ENCODE measurements around the gene CD200R1. TPM values are rescaled to one million over a fixed set of nuclear protein-coding genes. Genes with fewer than 3 reads are reported as not detected.

The CD200R1 gene
- total RNA-seq, 2 experiments from 2014 or later, result 0.25 TPM; not detected in 1

- intact Hi-C loops (cut with micrococcal nuclease; ENCODE audit: unreplicated experiment), result no loop called here
- CTCF ChIA-PET (ENCODE audit: unreplicated experiment), result no interaction called here
- Histone ChIP-seq H2AFZ (ENCODE audit: low read length) (no peak overlapping the region), H3K36me3 (ENCODE audit: insufficient read depth, low read length) (no peaks in the 10 kb centered on the region; the same call in 1 of the 2 replicates), H3K4me1 (ENCODE audit: insufficient read depth, low read length, poor library complexity, severe bottlenecking) (peaks cover 18% of the 10 kb centered on the region), H3K9me3 (ENCODE audit: low read length) (0 out of 2 replicates have a peak, but pooled peaks cover 6% of the 10 kb centered on the region), H4K20me1 (ENCODE audit: insufficient read depth, low read length) (no peaks in the 10 kb centered on the region), H3K4me2 (ENCODE audit: low read length) (no peak overlapping the region), H3K9me2 (ENCODE audit: insufficient read depth, low read length) (no peaks in the 10 kb centered on the region), H3K4me3 (ENCODE audit: low read depth, low read length, poor library complexity, severe bottlenecking) (no peak overlapping the region), H3K27ac (ENCODE audit: low read depth, low read length, poor library complexity, severe bottlenecking) (no peak overlapping the region), H3K79me2 (ENCODE audit: insufficient read depth, low read depth, low read length) (no peaks in the 10 kb centered on the region)
- TF ChIP-seq EZH2phosphoT487 (IDR thresholded peaks at IDR 0.05; ENCODE audit: borderline replicate concordance, low read depth, low read length) (no peak), CTCF (conservative IDR thresholded peaks at IDR 0.05; ENCODE audit: low read length) (no peak)
- no peak for DNase-seq (ENCODE audit: low spot score)
- no TSS peak for BruUV-seq (replicated peaks)
- POLR2A ChIA-PET, result interaction anchor here (0.7 to 1.0 kb wide), 2 partner anchors 17 to 145 kb away, joined by 3 read pairs; no protein-coding TSS in a partner anchor
These were observed 70.1 kb downstream of the CD200R1 start for GRCh38 chr3:112904786-112905185.

- Histone ChIP-seq H4K20me1 (ENCODE audit: insufficient read depth, low read length) (no peaks in the 10 kb centered on the region), H3K79me2 (ENCODE audit: insufficient read depth, low read depth, low read length) (no peaks in the 10 kb centered on the region), H3K4me2 (ENCODE audit: low read length) (no peak overlapping the region), H3K4me1 (ENCODE audit: insufficient read depth, low read length, poor library complexity, severe bottlenecking) (no peaks in the 10 kb centered on the region), H3K9me2 (ENCODE audit: insufficient read depth, low read length) (no peaks in the 10 kb centered on the region), H2AFZ (ENCODE audit: low read length) (no peak overlapping the region), H3K27ac (ENCODE audit: low read depth, low read length, poor library complexity, severe bottlenecking) (no peak overlapping the region), H3K9me3 (ENCODE audit: low read length) (0 out of 2 replicates have a peak, but pooled peaks cover 6% of the 10 kb centered on the region), H3K36me3 (ENCODE audit: insufficient read depth, low read length) (no peaks in the 10 kb centered on the region), H3K4me3 (ENCODE audit: low read depth, low read length, poor library complexity, severe bottlenecking) (no peak overlapping the region)
- CTCF ChIA-PET (ENCODE audit: unreplicated experiment), result no interaction called here
- no TSS peak for BruUV-seq (replicated peaks)
- no peak for DNase-seq (ENCODE audit: low spot score)
- POLR2A ChIA-PET, result interaction anchor here (1.0 kb wide), 1 partner anchor 10 kb away, joined by 3 read pairs; no protein-coding TSS in a partner anchor
- intact Hi-C loops (cut with micrococcal nuclease; ENCODE audit: unreplicated experiment), result no loop called here
- TF ChIP-seq EZH2phosphoT487 (IDR thresholded peaks at IDR 0.05; ENCODE audit: borderline replicate concordance, low read depth, low read length) (no peak), CTCF (conservative IDR thresholded peaks at IDR 0.05; ENCODE audit: low read length) (no peak)
These were observed 74.8 kb downstream of the CD200R1 start for GRCh38 chr3:112900113-112900512.

GRCh38 chr3:112897791-112898190, 77.1 kb downstream of the CD200R1 start:
- H3K79me2 ChIP-seq (ENCODE audit: insufficient read depth, low read depth, low read length), result no peaks in the 10 kb centered on the region
- BruUV-seq (replicated peaks), result no TSS peak
- TF ChIP-seq CTCF (conservative IDR thresholded peaks at IDR 0.05; ENCODE audit: low read length) (no peak), EZH2phosphoT487 (IDR thresholded peaks at IDR 0.05; ENCODE audit: borderline replicate concordance, low read depth, low read length) (no peak)
- H3K9me2 ChIP-seq (ENCODE audit: insufficient read depth, low read length), result no peaks in the 10 kb centered on the region
- no peaks in the 10 kb centered on the region for H3K4me1 ChIP-seq (ENCODE audit: insufficient read depth, low read length, poor library complexity, severe bottlenecking)
- no peaks in the 10 kb centered on the region for H3K36me3 ChIP-seq (ENCODE audit: insufficient read depth, low read length)
- no peak for DNase-seq (ENCODE audit: low spot score)
- H3K4me2 ChIP-seq (ENCODE audit: low read length), result no peak overlapping the region
- H3K27ac ChIP-seq (ENCODE audit: low read depth, low read length, poor library complexity, severe bottlenecking), result no peak overlapping the region
- H2AFZ ChIP-seq (ENCODE audit: low read length), result no peak overlapping the region
- no peaks in the 10 kb centered on the region for H4K20me1 ChIP-seq (ENCODE audit: insufficient read depth, low read length)
- ChIA-PET POLR2A (interaction anchor here (0.5 to 1.4 kb wide), 4 partner anchors 14 to 103 kb away, joined by 3 to 4 read pairs (median 4); no protein-coding TSS in a partner anchor), CTCF (ENCODE audit: unreplicated experiment) (no interaction called here)
- H3K9me3 ChIP-seq (ENCODE audit: low read length), result no peaks in the 10 kb centered on the region
- H3K4me3 ChIP-seq (ENCODE audit: low read depth, low read length, poor library complexity, severe bottlenecking), result no peak overlapping the region
- intact Hi-C loops (cut with micrococcal nuclease; ENCODE audit: unreplicated experiment), result no loop called here
